Peyer's patch (tissue), 4 donors: Measurements from ENCODE around the gene GPS1.

Experiments used
- POLR2A ChIP-seq, 2 donors: fragments of 450-650 bp; IDR thresholded peaks; one replicate each; pipeline ENCODE4 v1.5.1; 2017; ENCODE audit warnings: antibody characterized with exemption in 2 of 2, mild to moderate bottlenecking in 2 of 2, moderate library complexity in 2 of 2
- TF ChIP-seq, protein P1 (sequence below), 6 experiments: fragments of 450-650 bp in 4 of 6; fragments of 200-600 bp in 2 of 6; sonication (generic) in 1 of 6; IDR thresholded peaks; one replicate each; pipeline ENCODE4 v1.5.1; 2017 to 2019; ENCODE audit warnings: antibody characterized with exemption in 6 of 6, mild to moderate bottlenecking in 3 of 6, moderate library complexity in 1 of 6

DNA sequence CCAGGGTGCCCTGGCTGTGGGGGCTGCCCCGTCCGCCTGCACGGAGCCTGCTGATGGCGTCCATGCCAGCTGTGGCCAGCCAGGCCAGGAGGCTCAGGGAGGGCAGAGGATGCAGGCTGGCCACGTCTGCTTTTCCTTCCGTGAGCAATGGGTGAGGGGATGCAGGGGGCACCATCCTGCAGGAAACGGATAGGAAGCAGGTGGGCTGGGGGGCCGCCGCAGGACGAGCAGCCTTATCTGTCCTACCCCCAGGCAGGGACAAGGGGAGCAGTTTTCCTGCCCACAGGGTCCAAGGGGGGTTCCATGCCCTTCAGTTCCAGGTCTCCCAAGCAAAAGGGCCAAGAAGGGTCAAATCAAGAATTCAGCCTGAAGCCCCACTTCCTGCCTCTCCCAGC lies 7.2 kb downstream of the GPS1 start:
- TF ChIP-seq, protein P1, sequence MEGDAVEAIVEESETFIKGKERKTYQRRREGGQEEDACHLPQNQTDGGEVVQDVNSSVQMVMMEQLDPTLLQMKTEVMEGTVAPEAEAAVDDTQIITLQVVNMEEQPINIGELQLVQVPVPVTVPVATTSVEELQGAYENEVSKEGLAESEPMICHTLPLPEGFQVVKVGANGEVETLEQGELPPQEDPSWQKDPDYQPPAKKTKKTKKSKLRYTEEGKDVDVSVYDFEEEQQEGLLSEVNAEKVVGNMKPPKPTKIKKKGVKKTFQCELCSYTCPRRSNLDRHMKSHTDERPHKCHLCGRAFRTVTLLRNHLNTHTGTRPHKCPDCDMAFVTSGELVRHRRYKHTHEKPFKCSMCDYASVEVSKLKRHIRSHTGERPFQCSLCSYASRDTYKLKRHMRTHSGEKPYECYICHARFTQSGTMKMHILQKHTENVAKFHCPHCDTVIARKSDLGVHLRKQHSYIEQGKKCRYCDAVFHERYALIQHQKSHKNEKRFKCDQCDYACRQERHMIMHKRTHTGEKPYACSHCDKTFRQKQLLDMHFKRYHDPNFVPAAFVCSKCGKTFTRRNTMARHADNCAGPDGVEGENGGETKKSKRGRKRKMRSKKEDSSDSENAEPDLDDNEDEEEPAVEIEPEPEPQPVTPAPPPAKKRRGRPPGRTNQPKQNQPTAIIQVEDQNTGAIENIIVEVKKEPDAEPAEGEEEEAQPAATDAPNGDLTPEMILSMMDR (IDR thresholded peaks at IDR 0.05) = no peak
- TF ChIP-seq POLR2A (IDR thresholded peaks at IDR 0.05) = no peak
